Ascending aorta (tissue), 2 donors: Measurements from ENCODE around the gene CCR7. TPM values are rescaled to one million over a fixed set of nuclear protein-coding genes. Genes with fewer than 3 reads are reported as not detected.

Experiments
- DNase-seq, 2 donors: peaks; one replicate each; pipeline ENCODE4 v3.0.0-alpha.2; 2019; ENCODE audit warnings: low spot score in 2 of 2
- H3K27ac ChIP-seq, 2 donors: fragments of 200-600 bp; sonication (generic); one replicate each; pipeline ENCODE4 v1.5.1; 2016 to 2017; ENCODE audit warnings: mild to moderate bottlenecking in 1 of 2
- H3K27me3 ChIP-seq: fragments of 200-600 bp; sonication (generic); one replicate; pipeline ENCODE4 v1.5.1; 2017
- H3K36me3 ChIP-seq, 2 donors: fragments of 200-600 bp; sonication (generic); one replicate each; pipeline ENCODE4 v1.5.1; 2016
- H3K4me1 ChIP-seq, 2 donors: fragments of 200-600 bp; sonication (generic); one replicate each; pipeline ENCODE4 v1.5.1; 2016 to 2017; ENCODE audit warnings: mild to moderate bottlenecking in 1 of 2
- H3K4me3 ChIP-seq, 2 donors: fragments of 200-600 bp; sonication (generic); one replicate each; pipeline ENCODE4 v1.5.1; 2016 to 2017; ENCODE audit warnings: mild to moderate bottlenecking in 1 of 2
- H3K9me3 ChIP-seq, 2 donors: fragments of 200-600 bp; sonication (generic); one replicate each; pipeline ENCODE4 v1.5.1; 2016
- CTCF ChIP-seq, 3 experiments: fragments of 200-600 bp in 2 of 3; fragments of 450-650 bp in 1 of 3; sonication (generic) in 2 of 3; IDR thresholded peaks; one replicate each; pipeline ENCODE4 v1.5.1; 2016 to 2019; ENCODE audit warnings: antibody characterized with exemption in 3 of 3, mild to moderate bottlenecking in 1 of 3, moderate library complexity in 1 of 3
- intact Hi-C: fragments of 100-400 bp; cut with DNase I; formaldehyde crosslinking; loops from one replicate; pipeline ENCODE4 v1.15.1; 2023
- total RNA-seq: library from RNA; depleted of rRNA; stranded (reverse); fragments of >200 nt; gene quantifications from one replicate; pipeline ENCODE4 v1.1.0, GENCODE V29; 2016

Gene CCR7
- total RNA-seq, 1 donor from 2014 or later = not detected

GRCh38 chr17:40533896-40534295 is 31.4 kb downstream of the CCR7 start:
- Histone ChIP-seq H3K36me3 (no peaks in the 10 kb centered on the region), H3K9me3 (no peaks in the 10 kb centered on the region), H3K27me3 (no peaks in the 10 kb centered on the region), H3K27ac (peak overlapping the region in 1 of 2 donors; percentile 54), H3K4me1 (peaks cover 5 to 16% of the 10 kb centered on the region in 2 donors), H3K4me3 (no peak overlapping the region)
- no peak for DNase-seq
- TF ChIP-seq CTCF (IDR thresholded peaks at IDR 0.05) = no peak
- intact Hi-C loops = loop anchor here (1.0 to 5.0 kb wide), 4 partner anchors 57 to 175 kb away; no protein-coding TSS in a partner anchor

- Histone ChIP-seq H3K27me3 (no peaks in the 10 kb centered on the region), H3K27ac (peak overlapping the region in 1 of 2 donors; percentile 10), H3K4me1 (peaks cover 0 to 8% of the 10 kb centered on the region in 2 donors), H3K9me3 (no peaks in the 10 kb centered on the region), H3K4me3 (no peak overlapping the region), H3K36me3 (no peaks in the 10 kb centered on the region)
- no peak for TF ChIP-seq CTCF (IDR thresholded peaks at IDR 0.05)
- intact Hi-C loops = loop anchor here (1.0 to 5.0 kb wide), 4 partner anchors 55 to 174 kb away; no protein-coding TSS in a partner anchor
- peak in 1 of 2 donors; percentile 53 for DNase-seq
These were observed 32.6 kb downstream of the CCR7 start for GRCh38 chr17:40532520-40533253.

GRCh38 chr17:40531051-40531991 is 34.0 kb downstream of the CCR7 start:
- no peak overlapping the region for H3K4me3 ChIP-seq
- no peaks in the 10 kb centered on the region for H3K36me3 ChIP-seq
- no peak for TF ChIP-seq CTCF (IDR thresholded peaks at IDR 0.05)
- H3K4me1 ChIP-seq = peaks cover 0 to 7% of the 10 kb centered on the region in 2 donors
- H3K9me3 ChIP-seq = no peaks in the 10 kb centered on the region
- DNase-seq = peak in 1 of 2 donors; percentile 33
- intact Hi-C loops = loop anchor here (5.0 kb wide), 1 partner anchor 54 kb away; no protein-coding TSS in a partner anchor
- H3K27ac ChIP-seq = no peak overlapping the region
- no peaks in the 10 kb centered on the region for H3K27me3 ChIP-seq

GRCh38 chr17:40530531-40530994 is 34.7 kb downstream of the CCR7 start:
- intact Hi-C loops = loop anchor here (1.0 to 5.0 kb wide), 2 partner anchors 53 to 89 kb away; no protein-coding TSS in a partner anchor
- no peak overlapping the region for H3K27ac ChIP-seq
- no peaks in the 10 kb centered on the region for H3K4me1 ChIP-seq
- H3K4me3 ChIP-seq = no peak overlapping the region
- H3K9me3 ChIP-seq = no peaks in the 10 kb centered on the region
- TF ChIP-seq CTCF (IDR thresholded peaks at IDR 0.05) = no peak
- no peaks in the 10 kb centered on the region for H3K27me3 ChIP-seq
- no peaks in the 10 kb centered on the region for H3K36me3 ChIP-seq
- no peak for DNase-seq

GRCh38 chr17:40529991-40530390 is 35.3 kb downstream of the CCR7 start:
- Histone ChIP-seq H3K9me3 (no peaks in the 10 kb centered on the region), H3K27ac (no peak overlapping the region), H3K36me3 (no peaks in the 10 kb centered on the region), H3K4me1 (no peaks in the 10 kb centered on the region), H3K4me3 (no peak overlapping the region), H3K27me3 (no peaks in the 10 kb centered on the region)
- TF ChIP-seq CTCF (IDR thresholded peaks at IDR 0.05) = no peak
- DNase-seq = no peak
- intact Hi-C loops = loop anchor here (1.0 to 5.0 kb wide), 2 partner anchors 53 to 89 kb away; no protein-coding TSS in a partner anchor
